ENCODE results near the gene MYO3B.

DNA sequence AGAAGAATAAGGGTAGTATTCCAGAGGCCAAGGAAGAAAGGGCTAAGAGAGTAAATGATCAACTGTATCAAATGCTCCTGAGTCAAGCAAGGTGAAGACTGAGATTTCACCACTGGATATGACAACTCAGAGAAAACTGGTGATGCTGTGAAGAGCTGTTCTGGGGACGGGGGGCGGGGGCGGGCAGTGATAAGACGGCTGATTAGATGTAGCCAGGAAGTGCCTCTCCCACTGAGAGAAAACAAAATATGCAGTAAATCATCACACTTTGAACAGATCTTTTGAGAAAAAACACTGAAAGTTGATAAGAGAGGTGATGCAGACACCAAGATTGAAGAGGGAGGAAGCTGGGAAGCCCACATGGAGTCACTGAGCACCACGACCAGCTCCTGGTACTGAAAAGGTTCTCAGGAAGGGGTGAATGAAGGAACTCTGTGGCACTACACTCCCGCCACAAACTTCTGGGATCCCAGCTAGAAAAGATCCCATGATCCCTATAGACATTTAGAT is 75.8 kb downstream of the MYO3B start:
- TF ChIP-seq, protein P1, sequence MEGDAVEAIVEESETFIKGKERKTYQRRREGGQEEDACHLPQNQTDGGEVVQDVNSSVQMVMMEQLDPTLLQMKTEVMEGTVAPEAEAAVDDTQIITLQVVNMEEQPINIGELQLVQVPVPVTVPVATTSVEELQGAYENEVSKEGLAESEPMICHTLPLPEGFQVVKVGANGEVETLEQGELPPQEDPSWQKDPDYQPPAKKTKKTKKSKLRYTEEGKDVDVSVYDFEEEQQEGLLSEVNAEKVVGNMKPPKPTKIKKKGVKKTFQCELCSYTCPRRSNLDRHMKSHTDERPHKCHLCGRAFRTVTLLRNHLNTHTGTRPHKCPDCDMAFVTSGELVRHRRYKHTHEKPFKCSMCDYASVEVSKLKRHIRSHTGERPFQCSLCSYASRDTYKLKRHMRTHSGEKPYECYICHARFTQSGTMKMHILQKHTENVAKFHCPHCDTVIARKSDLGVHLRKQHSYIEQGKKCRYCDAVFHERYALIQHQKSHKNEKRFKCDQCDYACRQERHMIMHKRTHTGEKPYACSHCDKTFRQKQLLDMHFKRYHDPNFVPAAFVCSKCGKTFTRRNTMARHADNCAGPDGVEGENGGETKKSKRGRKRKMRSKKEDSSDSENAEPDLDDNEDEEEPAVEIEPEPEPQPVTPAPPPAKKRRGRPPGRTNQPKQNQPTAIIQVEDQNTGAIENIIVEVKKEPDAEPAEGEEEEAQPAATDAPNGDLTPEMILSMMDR (IDR thresholded peaks at IDR 0.05; ENCODE audit: low read depth, low read length, poor library complexity, severe bottlenecking): no peak
- TF ChIP-seq EZH2phosphoT487 (IDR thresholded peaks at IDR 0.05; ENCODE audit: borderline replicate concordance, low read length): no peak

Measured in DOHH2 (cell line).